ENCODE data around the gene ELMO3. TPM values are rescaled to one million over a fixed set of nuclear protein-coding genes. Genes with fewer than 3 reads are reported as not detected.

ELMO3 gene
- total and polyA plus RNA-seq, 2 of the 13 experiments (the other 11 are each of a cell fraction or from before 2014, with no cell fraction given) = 2.6 to 4.0 TPM

DNA sequence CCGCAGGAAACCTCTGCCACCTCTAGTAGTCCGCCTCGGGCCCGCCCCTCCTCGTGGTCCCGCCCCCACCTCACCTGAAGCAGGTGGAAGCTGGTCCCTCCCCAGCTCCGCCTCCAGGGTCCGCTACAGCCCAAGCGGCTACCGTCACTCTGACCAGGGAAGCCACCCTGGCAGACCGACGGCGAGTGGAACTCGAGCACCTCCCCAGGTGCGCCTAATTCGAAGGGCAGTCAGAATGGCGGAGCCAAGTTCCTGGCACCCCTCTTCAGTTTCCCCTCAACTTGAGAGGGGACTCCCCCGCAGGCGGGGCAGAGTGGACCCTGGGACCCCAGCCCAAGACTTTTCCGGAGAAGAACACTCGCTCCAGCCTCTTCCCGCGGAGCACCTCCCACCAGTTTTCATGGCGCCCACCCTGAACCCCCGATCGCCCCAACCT lies 47.8 kb downstream of the ELMO3 start (continued):
- TF ChIP-seq MEF2D (CRISPR knock-in tag; IDR thresholded peaks at IDR 0.05) (no peak), ZMAT3 (CRISPR knock-in tag; conservative IDR thresholded peaks at IDR 0.05) (0 out of 2 replicates have a peak, but pooled peaks have one; percentile 29), ZNF124 (CRISPR knock-in tag; IDR thresholded peaks at IDR 0.05) (no peak), ZNF33A (CRISPR knock-in tag; IDR thresholded peaks at IDR 0.05; ENCODE audit: borderline replicate concordance) (no peak), ZNF768 (CRISPR knock-in tag; IDR thresholded peaks at IDR 0.05) (0 out of 2 replicates have a peak, but pooled peaks have one; percentile 5), ZFAT (CRISPR knock-in tag; conservative IDR thresholded peaks at IDR 0.05) (no peak), POLR2A (IDR thresholded peaks at IDR 0.05; ENCODE audit: insufficient read depth in 1 of 2, low read depth in 2 of 2, low read length in 2 of 2) (0 out of 4 replicates have a peak, but pooled peaks of 1 of the 2 experiments have one; percentile 8), ZMYM2 (CRISPR knock-in tag; IDR thresholded peaks at IDR 0.05) (no peak), CCAR2 (optimal IDR thresholded peaks at IDR 0.05; ENCODE audit: low read depth, low read length) (no peak), TEAD3 (CRISPR knock-in tag; optimal IDR thresholded peaks at IDR 0.05; ENCODE audit: borderline replicate concordance) (peak; percentile 30), ZNF260 (CRISPR knock-in tag; IDR thresholded peaks at IDR 0.05; ENCODE audit: borderline replicate concordance, low read depth) (0 out of 2 replicates have a peak, but pooled peaks have one; percentile 41)
- TF ChIP-seq, protein P1, sequence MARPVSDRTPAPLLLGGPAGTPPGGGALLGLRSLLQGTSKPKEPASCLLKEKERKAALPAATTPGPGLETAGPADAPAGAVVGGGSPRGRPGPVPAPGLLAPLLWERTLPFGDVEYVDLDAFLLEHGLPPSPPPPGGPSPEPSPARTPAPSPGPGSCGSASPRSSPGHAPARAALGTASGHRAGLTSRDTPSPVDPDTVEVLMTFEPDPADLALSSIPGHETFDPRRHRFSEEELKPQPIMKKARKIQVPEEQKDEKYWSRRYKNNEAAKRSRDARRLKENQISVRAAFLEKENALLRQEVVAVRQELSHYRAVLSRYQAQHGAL (CRISPR knock-in tag; IDR thresholded peaks at IDR 0.05; ENCODE audit: not compliant biosample characterization) = no peak
- TF ChIP-seq, protein P2, sequence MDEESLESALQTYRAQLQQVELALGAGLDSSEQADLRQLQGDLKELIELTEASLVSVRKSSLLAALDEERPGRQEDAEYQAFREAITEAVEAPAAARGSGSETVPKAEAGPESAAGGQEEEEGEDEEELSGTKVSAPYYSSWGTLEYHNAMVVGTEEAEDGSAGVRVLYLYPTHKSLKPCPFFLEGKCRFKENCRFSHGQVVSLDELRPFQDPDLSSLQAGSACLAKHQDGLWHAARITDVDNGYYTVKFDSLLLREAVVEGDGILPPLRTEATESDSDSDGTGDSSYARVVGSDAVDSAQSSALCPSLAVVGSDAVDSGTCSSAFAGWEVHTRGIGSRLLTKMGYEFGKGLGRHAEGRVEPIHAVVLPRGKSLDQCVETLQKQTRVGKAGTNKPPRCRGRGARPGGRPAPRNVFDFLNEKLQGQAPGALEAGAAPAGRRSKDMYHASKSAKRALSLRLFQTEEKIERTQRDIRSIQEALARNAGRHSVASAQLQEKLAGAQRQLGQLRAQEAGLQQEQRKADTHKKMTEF (CRISPR knock-in tag; IDR thresholded peaks at IDR 0.05) = no peak
- TF ChIP-seq, protein P3, sequence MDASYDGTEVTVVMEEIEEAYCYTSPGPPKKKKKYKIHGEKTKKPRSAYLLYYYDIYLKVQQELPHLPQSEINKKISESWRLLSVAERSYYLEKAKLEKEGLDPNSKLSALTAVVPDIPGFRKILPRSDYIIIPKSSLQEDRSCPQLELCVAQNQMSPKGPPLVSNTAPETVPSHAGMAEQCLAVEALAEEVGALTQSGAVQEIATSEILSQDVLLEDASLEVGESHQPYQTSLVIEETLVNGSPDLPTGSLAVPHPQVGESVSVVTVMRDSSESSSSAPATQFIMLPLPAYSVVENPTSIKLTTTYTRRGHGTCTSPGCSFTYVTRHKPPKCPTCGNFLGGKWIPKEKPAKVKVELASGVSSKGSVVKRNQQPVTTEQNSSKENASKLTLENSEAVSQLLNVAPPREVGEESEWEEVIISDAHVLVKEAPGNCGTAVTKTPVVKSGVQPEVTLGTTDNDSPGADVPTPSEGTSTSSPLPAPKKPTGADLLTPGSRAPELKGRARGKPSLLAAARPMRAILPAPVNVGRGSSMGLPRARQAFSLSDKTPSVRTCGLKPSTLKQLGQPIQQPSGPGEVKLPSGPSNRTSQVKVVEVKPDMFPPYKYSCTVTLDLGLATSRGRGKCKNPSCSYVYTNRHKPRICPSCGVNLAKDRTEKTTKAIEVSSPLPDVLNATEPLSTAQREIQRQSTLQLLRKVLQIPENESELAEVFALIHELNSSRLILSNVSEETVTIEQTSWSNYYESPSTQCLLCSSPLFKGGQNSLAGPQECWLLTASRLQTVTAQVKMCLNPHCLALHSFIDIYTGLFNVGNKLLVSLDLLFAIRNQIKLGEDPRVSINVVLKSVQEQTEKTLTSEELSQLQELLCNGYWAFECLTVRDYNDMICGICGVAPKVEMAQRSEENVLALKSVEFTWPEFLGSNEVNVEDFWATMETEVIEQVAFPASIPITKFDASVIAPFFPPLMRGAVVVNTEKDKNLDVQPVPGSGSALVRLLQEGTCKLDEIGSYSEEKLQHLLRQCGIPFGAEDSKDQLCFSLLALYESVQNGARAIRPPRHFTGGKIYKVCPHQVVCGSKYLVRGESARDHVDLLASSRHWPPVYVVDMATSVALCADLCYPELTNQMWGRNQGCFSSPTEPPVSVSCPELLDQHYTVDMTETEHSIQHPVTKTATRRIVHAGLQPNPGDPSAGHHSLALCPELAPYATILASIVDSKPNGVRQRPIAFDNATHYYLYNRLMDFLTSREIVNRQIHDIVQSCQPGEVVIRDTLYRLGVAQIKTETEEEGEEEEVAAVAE (CRISPR knock-in tag; IDR thresholded peaks at IDR 0.05; ENCODE audit: borderline replicate concordance) = no peak
- TF ChIP-seq, protein P4, sequence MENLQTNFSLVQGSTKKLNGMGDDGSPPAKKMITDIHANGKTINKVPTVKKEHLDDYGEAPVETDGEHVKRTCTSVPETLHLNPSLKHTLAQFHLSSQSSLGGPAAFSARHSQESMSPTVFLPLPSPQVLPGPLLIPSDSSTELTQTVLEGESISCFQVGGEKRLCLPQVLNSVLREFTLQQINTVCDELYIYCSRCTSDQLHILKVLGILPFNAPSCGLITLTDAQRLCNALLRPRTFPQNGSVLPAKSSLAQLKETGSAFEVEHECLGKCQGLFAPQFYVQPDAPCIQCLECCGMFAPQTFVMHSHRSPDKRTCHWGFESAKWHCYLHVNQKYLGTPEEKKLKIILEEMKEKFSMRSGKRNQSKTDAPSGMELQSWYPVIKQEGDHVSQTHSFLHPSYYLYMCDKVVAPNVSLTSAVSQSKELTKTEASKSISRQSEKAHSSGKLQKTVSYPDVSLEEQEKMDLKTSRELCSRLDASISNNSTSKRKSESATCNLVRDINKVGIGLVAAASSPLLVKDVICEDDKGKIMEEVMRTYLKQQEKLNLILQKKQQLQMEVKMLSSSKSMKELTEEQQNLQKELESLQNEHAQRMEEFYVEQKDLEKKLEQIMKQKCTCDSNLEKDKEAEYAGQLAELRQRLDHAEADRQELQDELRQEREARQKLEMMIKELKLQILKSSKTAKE (CRISPR knock-in tag; IDR thresholded peaks at IDR 0.05; ENCODE audit: borderline replicate concordance) = no peak
- TF ChIP-seq, protein P5, sequence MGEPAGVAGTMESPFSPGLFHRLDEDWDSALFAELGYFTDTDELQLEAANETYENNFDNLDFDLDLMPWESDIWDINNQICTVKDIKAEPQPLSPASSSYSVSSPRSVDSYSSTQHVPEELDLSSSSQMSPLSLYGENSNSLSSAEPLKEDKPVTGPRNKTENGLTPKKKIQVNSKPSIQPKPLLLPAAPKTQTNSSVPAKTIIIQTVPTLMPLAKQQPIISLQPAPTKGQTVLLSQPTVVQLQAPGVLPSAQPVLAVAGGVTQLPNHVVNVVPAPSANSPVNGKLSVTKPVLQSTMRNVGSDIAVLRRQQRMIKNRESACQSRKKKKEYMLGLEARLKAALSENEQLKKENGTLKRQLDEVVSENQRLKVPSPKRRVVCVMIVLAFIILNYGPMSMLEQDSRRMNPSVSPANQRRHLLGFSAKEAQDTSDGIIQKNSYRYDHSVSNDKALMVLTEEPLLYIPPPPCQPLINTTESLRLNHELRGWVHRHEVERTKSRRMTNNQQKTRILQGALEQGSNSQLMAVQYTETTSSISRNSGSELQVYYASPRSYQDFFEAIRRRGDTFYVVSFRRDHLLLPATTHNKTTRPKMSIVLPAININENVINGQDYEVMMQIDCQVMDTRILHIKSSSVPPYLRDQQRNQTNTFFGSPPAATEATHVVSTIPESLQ (CRISPR knock-in tag; conservative IDR thresholded peaks at IDR 0.05) = 0 out of 2 replicates have a peak, but pooled peaks have one; percentile 26
- TF ChIP-seq, protein P6, sequence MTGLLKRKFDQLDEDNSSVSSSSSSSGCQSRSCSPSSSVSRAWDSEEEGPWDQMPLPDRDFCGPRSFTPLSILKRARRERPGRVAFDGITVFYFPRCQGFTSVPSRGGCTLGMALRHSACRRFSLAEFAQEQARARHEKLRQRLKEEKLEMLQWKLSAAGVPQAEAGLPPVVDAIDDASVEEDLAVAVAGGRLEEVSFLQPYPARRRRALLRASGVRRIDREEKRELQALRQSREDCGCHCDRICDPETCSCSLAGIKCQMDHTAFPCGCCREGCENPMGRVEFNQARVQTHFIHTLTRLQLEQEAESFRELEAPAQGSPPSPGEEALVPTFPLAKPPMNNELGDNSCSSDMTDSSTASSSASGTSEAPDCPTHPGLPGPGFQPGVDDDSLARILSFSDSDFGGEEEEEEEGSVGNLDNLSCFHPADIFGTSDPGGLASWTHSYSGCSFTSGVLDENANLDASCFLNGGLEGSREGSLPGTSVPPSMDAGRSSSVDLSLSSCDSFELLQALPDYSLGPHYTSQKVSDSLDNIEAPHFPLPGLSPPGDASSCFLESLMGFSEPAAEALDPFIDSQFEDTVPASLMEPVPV (CRISPR knock-in tag; IDR thresholded peaks at IDR 0.05) = no peak; the same call in 1 of the 2 replicates

Measured in HepG2 (cell line).